ENCODE measurements around the gene KIF25. TPM values are rescaled to one million over a fixed set of nuclear protein-coding genes. Genes with fewer than 3 reads are reported as not detected.

The KIF25 gene
- total and polyA plus RNA-seq, 4 donors, result 0.05 TPM; not detected in 3

- 97% methylated on average over 27 of the region's 27 CpGs for WGBS
- no peak for DNase-seq (ENCODE audit: low spot score)
- no peak overlapping the region for H3K27ac ChIP-seq (ENCODE audit: low read depth in 1 of 2, low read length in 2 of 2)
These were observed 20.8 kb upstream of the KIF25 start for GRCh38 chr6:167976708-167977107.

GRCh38 chr6:167977717-167978467 is 19.6 kb upstream of the KIF25 start:
- H3K27me3 ChIP-seq (ENCODE audit: control insufficient read depth in 4 of 4, insufficient read depth in 4 of 4, low read length in 3 of 4), result no peaks in the 10 kb centered on the region
- no peaks in the 10 kb centered on the region for H3K9me3 ChIP-seq (ENCODE audit: control insufficient read depth in 4 of 4, low read length in 3 of 4)
- 95% methylated on average over 43 of the region's 43 CpGs for WGBS
- no peak overlapping the region for H3K4me3 ChIP-seq (ENCODE audit: low read depth in 1 of 3, low read length in 3 of 3)
- H3K4me1 ChIP-seq (ENCODE audit: control insufficient read depth in 4 of 4, insufficient read depth in 4 of 4, low read length in 3 of 4), result no peaks in the 10 kb centered on the region
- no peak overlapping the region for H3K9ac ChIP-seq (ENCODE audit: low read depth in 1 of 2, low read length in 2 of 2)
- H3K27ac ChIP-seq (ENCODE audit: low read depth in 1 of 2, low read length in 2 of 2), result no peak overlapping the region
- no peaks in the 10 kb centered on the region for H3K36me3 ChIP-seq (ENCODE audit: control insufficient read depth in 4 of 4, insufficient read depth in 3 of 4, low read depth in 1 of 4, low read length in 3 of 4)
- no peak for DNase-seq (ENCODE audit: low spot score)
- TF ChIP-seq GABPA (IDR thresholded peaks at IDR 0.05 in 1 of 2, conservative IDR thresholded peaks at IDR 0.05 in 1 of 2) (no peak), NR2F2 (IDR thresholded peaks at IDR 0.05) (no peak), TAF1 (conservative IDR thresholded peaks at IDR 0.05) (no peak), EGR1 (IDR thresholded peaks at IDR 0.05; ENCODE audit: low read depth in 2 of 2) (no peak), ATF3 (IDR thresholded peaks at IDR 0.05) (no peak), RAD21 (IDR thresholded peaks at IDR 0.05) (no peak), MAX (IDR thresholded peaks at IDR 0.05) (no peak), FOXA1 (IDR thresholded peaks at IDR 0.05) (no peak), CTCF (IDR thresholded peaks at IDR 0.05; ENCODE audit: low read depth, low read length, missing input control) (no peak), HNF4G (IDR thresholded peaks at IDR 0.05) (no peak), HNF4A (conservative IDR thresholded peaks at IDR 0.05) (no peak)

More at GRCh38 chr6:167976708-167977107, 20.8 kb upstream of the KIF25 start:
- Histone ChIP-seq H3K27me3 (ENCODE audit: control insufficient read depth in 4 of 4, insufficient read depth in 4 of 4, low read length in 3 of 4) (no peaks in the 10 kb centered on the region), H3K4me3 (ENCODE audit: low read depth in 1 of 3, low read length in 3 of 3) (no peak overlapping the region), H3K4me1 (ENCODE audit: control insufficient read depth in 4 of 4, insufficient read depth in 4 of 4, low read length in 3 of 4) (no peaks in the 10 kb centered on the region), H3K36me3 (ENCODE audit: control insufficient read depth in 4 of 4, insufficient read depth in 3 of 4, low read depth in 1 of 4, low read length in 3 of 4) (no peaks in the 10 kb centered on the region), H3K9me3 (ENCODE audit: control insufficient read depth in 4 of 4, low read length in 3 of 4) (no peaks in the 10 kb centered on the region), H3K9ac (ENCODE audit: low read depth in 1 of 2, low read length in 2 of 2) (no peak overlapping the region)
- no peak for TF ChIP-seq HNF4G (IDR thresholded peaks at IDR 0.05)
- no peak for TF ChIP-seq FOXA1 (IDR thresholded peaks at IDR 0.05)
- no peak for TF ChIP-seq ZBTB33 (IDR thresholded peaks at IDR 0.05)
- TF ChIP-seq MAX (IDR thresholded peaks at IDR 0.05), result no peak
- TF ChIP-seq HNF4A (conservative IDR thresholded peaks at IDR 0.05), result no peak
- TF ChIP-seq RXRA (IDR thresholded peaks at IDR 0.05), result no peak
- TF ChIP-seq SP1 (IDR thresholded peaks at IDR 0.05), result no peak
- TF ChIP-seq TAF1 (conservative IDR thresholded peaks at IDR 0.05), result no peak
- TF ChIP-seq JUND (IDR thresholded peaks at IDR 0.05), result no peak
- TF ChIP-seq REST (IDR thresholded peaks at IDR 0.05), result no peak
- no peak for TF ChIP-seq RAD21 (IDR thresholded peaks at IDR 0.05)
